ENCODE measurements around the gene ADPRS.

The ADPRS gene

DNA sequence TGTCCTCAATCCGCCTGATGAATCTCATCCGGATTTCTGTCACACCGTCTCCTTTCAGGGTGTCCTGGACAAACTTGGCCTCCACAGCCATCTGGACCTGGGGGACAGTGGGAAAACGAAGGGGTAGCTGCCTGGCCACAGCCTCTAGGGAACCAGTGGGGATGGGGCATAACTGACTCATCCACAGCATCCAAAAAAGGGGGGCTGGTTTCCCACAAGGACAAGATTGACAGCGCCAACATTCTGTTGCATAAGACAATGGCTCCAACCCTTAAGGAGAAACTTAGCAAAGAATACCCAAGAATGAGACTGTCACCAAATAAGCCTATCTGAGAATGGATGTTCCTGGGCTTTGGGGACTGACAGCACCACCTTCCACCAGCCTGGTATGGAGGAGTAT, 48.5 kb downstream of the ADPRS start:
- no peak overlapping the region for H3K4me3 ChIP-seq (ENCODE audit: low read length)
- TF ChIP-seq, protein P1, sequence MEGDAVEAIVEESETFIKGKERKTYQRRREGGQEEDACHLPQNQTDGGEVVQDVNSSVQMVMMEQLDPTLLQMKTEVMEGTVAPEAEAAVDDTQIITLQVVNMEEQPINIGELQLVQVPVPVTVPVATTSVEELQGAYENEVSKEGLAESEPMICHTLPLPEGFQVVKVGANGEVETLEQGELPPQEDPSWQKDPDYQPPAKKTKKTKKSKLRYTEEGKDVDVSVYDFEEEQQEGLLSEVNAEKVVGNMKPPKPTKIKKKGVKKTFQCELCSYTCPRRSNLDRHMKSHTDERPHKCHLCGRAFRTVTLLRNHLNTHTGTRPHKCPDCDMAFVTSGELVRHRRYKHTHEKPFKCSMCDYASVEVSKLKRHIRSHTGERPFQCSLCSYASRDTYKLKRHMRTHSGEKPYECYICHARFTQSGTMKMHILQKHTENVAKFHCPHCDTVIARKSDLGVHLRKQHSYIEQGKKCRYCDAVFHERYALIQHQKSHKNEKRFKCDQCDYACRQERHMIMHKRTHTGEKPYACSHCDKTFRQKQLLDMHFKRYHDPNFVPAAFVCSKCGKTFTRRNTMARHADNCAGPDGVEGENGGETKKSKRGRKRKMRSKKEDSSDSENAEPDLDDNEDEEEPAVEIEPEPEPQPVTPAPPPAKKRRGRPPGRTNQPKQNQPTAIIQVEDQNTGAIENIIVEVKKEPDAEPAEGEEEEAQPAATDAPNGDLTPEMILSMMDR (conservative IDR thresholded peaks at IDR 0.05; ENCODE audit: low read length), result no peak
- DNase-seq (ENCODE audit: low read depth), result no peak

DNA sequence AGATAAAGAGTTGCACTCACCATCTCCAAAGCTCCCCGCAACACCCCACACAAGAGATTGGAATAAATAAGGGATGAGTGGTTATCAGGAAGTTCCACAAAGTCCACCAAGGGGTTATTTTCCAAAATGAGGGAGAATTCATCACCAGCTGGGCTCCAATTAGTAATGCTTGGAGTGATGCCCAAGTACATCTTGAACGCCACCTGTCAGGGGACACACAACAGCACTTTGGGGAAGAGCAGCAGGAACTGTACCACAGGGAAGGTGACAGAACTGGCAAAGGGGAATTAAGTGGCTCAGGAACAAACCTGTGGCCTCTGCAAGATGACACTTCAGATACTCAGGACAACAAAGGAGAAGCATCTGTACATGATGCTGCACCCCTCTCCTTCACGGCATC, 49.1 kb downstream of the ADPRS start:
- no peak overlapping the region for H3K4me3 ChIP-seq (ENCODE audit: low read length)
- no peak for DNase-seq (ENCODE audit: low read depth)
- TF ChIP-seq, protein P1 (conservative IDR thresholded peaks at IDR 0.05; ENCODE audit: low read length), result no peak

DNA sequence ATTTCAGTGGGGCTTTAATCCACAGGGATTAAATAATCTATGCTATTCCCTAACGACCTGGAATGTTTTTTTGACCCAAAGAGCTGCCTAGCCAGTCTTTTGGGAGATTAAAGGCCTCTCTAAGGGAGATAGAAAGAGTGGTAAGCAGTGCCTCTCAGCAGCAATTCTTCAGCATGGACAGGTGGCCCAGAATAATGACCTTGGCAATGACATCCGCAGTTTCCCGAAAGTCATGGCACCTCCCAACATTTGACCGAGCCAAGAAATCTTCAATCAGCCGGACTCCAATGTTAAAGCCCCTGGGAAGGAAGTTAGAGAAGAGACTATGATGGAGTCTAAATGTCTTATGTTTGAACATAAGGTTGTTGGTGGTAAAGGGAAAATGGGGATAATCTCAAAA, 50.8 kb downstream of the ADPRS start:
- no peak overlapping the region for H3K4me3 ChIP-seq (ENCODE audit: low read length)
- no peak for DNase-seq (ENCODE audit: low read depth)
- TF ChIP-seq, protein P1 (conservative IDR thresholded peaks at IDR 0.05; ENCODE audit: low read length), result no peak

DNA sequence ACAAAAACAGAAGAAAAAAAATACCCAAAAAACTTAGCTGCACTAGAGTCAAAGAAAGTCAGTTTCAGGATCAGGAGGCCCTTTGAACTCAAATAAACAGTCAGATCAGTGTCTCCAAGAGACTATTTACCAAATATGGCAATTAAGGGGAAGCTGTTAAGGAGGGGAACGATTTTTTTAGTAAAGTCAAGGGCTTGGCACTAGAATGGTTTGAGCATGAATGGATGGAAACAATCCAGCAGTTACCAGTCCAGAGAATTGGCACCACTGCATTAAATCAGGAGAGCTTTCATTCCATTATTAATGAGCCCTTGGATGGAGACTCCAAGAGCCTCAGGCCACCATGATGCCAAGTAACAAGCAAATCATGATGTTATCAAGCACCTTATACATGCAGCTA, 53.4 kb downstream of the ADPRS start:
- no peak for DNase-seq (ENCODE audit: low read depth)
- TF ChIP-seq, protein P1 (conservative IDR thresholded peaks at IDR 0.05; ENCODE audit: low read length), result no peak
- H3K4me3 ChIP-seq (ENCODE audit: low read length), result no peak overlapping the region

DNA sequence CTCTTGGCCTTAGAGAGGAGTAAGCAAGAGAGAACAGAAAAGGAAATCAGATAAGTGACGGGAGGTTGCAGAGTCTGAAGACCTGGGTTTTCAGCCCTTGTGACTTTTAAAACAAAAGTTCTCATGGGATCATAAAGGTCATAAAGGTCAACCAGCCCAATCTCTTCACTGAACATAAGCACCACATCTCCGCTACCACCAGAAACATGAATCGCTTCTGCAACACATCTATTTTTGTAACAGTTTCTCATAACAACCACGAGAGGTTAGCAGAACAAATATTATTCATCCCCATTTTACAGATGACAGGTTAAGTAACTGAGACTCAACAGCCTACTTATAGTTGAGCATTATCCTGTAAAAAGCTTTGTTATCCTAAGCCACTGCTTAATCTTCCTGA, 54.7 kb downstream of the ADPRS start:
- DNase-seq (ENCODE audit: low read depth), result no peak
- no peak overlapping the region for H3K4me3 ChIP-seq (ENCODE audit: low read length)
- TF ChIP-seq, protein P1 (conservative IDR thresholded peaks at IDR 0.05; ENCODE audit: low read length), result no peak
